Measurements from ENCODE around the gene CXorf58. TPM values are rescaled to one million over a fixed set of nuclear protein-coding genes. Genes with fewer than 3 reads are reported as not detected.

The CXorf58 gene
- total RNA-seq, 1 donor from 2014 or later, result not detected

DNA sequence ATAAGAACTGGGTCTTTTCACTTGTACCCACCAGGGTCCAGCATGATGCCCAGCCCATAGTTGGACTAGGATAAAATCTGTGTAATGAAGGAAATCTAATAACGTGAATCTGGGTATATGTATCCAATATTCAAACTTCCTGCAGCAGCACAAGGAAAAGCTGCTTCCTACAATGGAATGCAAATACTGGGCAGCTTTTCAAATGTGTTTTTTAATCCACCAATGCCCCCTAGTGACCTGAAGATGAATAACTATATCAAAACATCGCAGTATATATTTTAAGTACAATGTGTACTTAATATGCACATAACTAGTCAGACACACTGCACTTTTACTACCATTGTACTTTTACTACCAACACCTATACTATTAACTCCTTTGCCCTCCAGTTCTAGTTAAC lies 5.4 kb upstream of the CXorf58 start:
- Mint-ChIP-seq H3K27me3 (ENCODE audit: unreplicated experiment) (no peaks in the 10 kb centered on the region), H3K9me3 (ENCODE audit: unreplicated experiment) (no peaks in the 10 kb centered on the region), H3K4me1 (ENCODE audit: unreplicated experiment) (peaks cover 38% of the 10 kb centered on the region), H3K36me3 (ENCODE audit: unreplicated experiment) (no peaks in the 10 kb centered on the region), H3K4me3 (ENCODE audit: unreplicated experiment) (no peak overlapping the region), H3K27ac (ENCODE audit: unreplicated experiment) (no peak overlapping the region)
- no peak for DNase-seq (ENCODE audit: extremely low spot score, unreplicated experiment)
- TF ChIP-seq CTCF (IDR thresholded peaks at IDR 0.05), result peak; percentile 66

GRCh38 chrX:23904096-23904495 lies 3.7 kb upstream of the CXorf58 start:
- H3K27ac Mint-ChIP-seq (ENCODE audit: unreplicated experiment), result peak overlapping the region; percentile 16
- no peaks in the 10 kb centered on the region for H3K9me3 Mint-ChIP-seq (ENCODE audit: unreplicated experiment)
- no peak for DNase-seq (ENCODE audit: extremely low spot score, unreplicated experiment)
- no peak for TF ChIP-seq CTCF (IDR thresholded peaks at IDR 0.05)
- H3K4me3 Mint-ChIP-seq (ENCODE audit: unreplicated experiment), result no peak overlapping the region
- peaks cover 34% of the 10 kb centered on the region for H3K4me1 Mint-ChIP-seq (ENCODE audit: unreplicated experiment)
- H3K36me3 Mint-ChIP-seq (ENCODE audit: unreplicated experiment), result no peaks in the 10 kb centered on the region
- H3K27me3 Mint-ChIP-seq (ENCODE audit: unreplicated experiment), result no peaks in the 10 kb centered on the region

GRCh38 chrX:23907111-23907497 lies 702 bp upstream of the CXorf58 start:
- H3K4me1 Mint-ChIP-seq (ENCODE audit: unreplicated experiment), result peaks cover 29% of the 10 kb centered on the region
- TF ChIP-seq CTCF (IDR thresholded peaks at IDR 0.05), result no peak
- peak overlapping the region; percentile 82 for H3K4me3 Mint-ChIP-seq (ENCODE audit: unreplicated experiment)
- no peaks in the 10 kb centered on the region for H3K27me3 Mint-ChIP-seq (ENCODE audit: unreplicated experiment)
- H3K36me3 Mint-ChIP-seq (ENCODE audit: unreplicated experiment), result no peaks in the 10 kb centered on the region
- no peak for DNase-seq (ENCODE audit: extremely low spot score, unreplicated experiment)
- H3K9me3 Mint-ChIP-seq (ENCODE audit: unreplicated experiment), result no peaks in the 10 kb centered on the region
- H3K27ac Mint-ChIP-seq (ENCODE audit: unreplicated experiment), result peak overlapping the region; percentile 94

DNA sequence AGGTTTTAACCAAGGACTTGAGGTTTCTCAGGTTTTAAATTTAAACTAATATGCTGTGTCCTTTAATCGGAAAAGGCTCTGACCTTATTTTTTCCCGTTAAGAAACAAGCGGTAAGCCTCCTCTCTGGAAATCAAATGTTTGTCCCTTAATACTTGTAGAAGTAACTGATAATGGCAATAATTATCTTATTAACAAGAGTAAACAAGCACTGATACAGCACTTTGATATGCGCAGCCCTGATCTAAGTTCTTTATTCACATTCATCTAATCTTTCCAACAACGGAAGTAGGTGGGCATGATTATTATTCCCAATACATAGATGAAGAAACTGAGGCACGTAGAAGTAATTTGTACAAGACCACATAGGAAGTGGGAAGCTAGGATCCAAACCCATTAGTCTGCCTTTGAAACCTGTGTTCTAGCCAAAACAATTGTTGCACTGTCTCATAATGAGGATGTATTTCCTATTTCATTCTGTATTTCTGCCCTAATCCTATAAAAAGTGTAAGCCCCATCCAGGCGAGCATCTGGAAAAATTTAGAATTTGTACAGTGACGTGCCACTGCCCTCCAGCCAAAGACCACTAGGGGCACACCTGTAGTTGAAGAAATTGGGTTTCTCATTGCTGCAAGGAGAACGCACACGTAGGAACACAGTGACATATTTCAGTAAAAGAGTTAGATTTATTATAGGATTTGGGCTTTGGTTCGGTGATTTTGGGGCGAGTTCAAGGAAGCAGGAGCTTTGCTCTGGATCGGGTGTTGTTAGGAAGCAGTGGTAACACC lies 606 bp downstream of the CXorf58 start:
- DNase-seq (ENCODE audit: extremely low spot score, unreplicated experiment), result no peak
- peak overlapping the region; percentile 94 for H3K27ac Mint-ChIP-seq (ENCODE audit: unreplicated experiment)
- TF ChIP-seq CTCF (IDR thresholded peaks at IDR 0.05), result peak; percentile 51
- no peaks in the 10 kb centered on the region for H3K27me3 Mint-ChIP-seq (ENCODE audit: unreplicated experiment)
- H3K4me3 Mint-ChIP-seq (ENCODE audit: unreplicated experiment), result peak overlapping the region; percentile 82
- peaks cover 28% of the 10 kb centered on the region for H3K4me1 Mint-ChIP-seq (ENCODE audit: unreplicated experiment)
- no peaks in the 10 kb centered on the region for H3K9me3 Mint-ChIP-seq (ENCODE audit: unreplicated experiment)
- H3K36me3 Mint-ChIP-seq (ENCODE audit: unreplicated experiment), result no peaks in the 10 kb centered on the region

GRCh38 chrX:23911126-23911835 lies 3.5 kb downstream of the CXorf58 start:
- H3K27ac Mint-ChIP-seq (ENCODE audit: unreplicated experiment), result no peak overlapping the region

More at GRCh38 chrX:23911126-23911835, 3.5 kb downstream of the CXorf58 start:
- Mint-ChIP-seq H3K27me3 (ENCODE audit: unreplicated experiment) (no peaks in the 10 kb centered on the region), H3K4me1 (ENCODE audit: unreplicated experiment) (peaks cover 14% of the 10 kb centered on the region), H3K4me3 (ENCODE audit: unreplicated experiment) (no peak overlapping the region), H3K9me3 (ENCODE audit: unreplicated experiment) (no peaks in the 10 kb centered on the region), H3K36me3 (ENCODE audit: unreplicated experiment) (no peaks in the 10 kb centered on the region)
- DNase-seq (ENCODE audit: extremely low spot score, unreplicated experiment), result no peak
- no peak for TF ChIP-seq CTCF (IDR thresholded peaks at IDR 0.05)

Measured in osteocyte (in vitro differentiated cells).